Measurements from ENCODE around the gene NT5M.

Gene NT5M

DNA sequence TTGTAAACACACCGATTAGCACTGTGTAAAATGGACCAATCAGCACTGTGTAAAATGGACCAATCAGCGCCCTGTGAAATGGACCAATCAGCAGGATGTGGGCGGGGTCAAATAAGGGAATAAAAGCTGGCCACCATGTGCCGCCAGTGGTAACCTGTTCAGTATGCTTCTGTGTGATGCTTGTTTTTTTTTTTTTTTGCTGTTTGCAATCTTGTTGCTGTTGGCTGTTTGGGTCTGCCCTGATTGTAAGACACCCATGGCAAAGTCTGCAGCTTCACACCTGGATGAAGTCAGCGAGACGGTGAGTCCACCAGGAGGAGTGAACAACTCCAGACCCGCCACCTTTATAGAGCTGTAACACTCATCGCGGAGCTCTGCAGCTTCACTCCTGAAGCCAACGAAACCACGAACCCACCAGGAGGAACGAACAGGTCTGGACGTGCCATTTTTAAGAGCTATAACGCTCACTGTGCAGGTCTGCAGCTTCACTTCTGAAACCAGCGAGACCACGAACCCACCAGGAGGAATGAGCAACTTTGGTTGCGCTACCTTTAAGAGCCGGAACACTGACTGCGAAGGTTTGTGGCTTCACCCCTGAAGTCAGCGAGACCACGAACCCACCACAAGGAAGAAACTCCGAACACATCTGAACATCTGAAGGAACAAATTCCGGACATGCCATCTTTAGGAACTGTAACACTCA lies 88.6 kb downstream of the NT5M start:
- TF ChIP-seq, protein P1, sequence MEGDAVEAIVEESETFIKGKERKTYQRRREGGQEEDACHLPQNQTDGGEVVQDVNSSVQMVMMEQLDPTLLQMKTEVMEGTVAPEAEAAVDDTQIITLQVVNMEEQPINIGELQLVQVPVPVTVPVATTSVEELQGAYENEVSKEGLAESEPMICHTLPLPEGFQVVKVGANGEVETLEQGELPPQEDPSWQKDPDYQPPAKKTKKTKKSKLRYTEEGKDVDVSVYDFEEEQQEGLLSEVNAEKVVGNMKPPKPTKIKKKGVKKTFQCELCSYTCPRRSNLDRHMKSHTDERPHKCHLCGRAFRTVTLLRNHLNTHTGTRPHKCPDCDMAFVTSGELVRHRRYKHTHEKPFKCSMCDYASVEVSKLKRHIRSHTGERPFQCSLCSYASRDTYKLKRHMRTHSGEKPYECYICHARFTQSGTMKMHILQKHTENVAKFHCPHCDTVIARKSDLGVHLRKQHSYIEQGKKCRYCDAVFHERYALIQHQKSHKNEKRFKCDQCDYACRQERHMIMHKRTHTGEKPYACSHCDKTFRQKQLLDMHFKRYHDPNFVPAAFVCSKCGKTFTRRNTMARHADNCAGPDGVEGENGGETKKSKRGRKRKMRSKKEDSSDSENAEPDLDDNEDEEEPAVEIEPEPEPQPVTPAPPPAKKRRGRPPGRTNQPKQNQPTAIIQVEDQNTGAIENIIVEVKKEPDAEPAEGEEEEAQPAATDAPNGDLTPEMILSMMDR (conservative IDR thresholded peaks at IDR 0.05) = no peak
- no peak overlapping the region for H3K27ac ChIP-seq

DNA sequence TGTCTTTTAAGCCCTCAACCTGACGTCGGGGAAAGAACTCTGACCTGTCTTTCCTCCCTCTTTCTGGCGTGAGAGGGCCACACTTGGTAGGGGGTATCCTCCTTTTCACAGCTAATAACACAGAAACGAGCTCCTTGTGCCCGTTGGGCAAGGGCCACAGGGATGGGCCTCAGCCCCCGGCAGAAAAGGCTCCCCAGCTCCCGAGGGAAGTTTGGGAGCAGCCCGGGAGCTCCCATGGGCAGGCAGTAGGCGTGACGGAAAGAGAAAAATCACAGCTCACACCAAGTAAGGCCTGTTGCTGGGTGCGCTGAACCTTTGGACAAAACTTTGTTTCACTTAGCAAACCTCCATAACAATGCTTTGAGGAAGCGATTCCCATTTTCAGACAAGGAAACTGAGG lies 90.8 kb downstream of the NT5M start:
- H3K27ac ChIP-seq = no peak overlapping the region
- TF ChIP-seq, protein P1 (conservative IDR thresholded peaks at IDR 0.05) = no peak

DNA sequence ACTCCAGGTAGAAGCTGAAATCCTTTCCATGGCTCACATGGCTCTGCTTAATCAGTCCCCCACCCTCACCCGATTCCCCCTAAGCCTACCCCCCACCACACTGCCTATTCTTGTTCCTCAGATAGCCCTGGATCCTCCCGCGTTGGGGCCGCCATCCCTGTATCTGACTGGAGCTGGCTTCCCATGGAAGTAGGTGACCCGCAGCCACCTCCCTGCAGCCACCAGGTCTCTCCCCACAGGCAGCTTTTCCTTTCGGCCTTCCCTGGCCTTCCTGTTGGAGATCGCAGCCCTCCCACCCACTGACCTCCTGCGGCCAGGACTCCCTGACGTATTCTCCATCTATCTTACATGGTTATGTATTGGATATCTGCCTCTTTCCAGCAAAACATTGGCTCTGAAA lies 91.3 kb downstream of the NT5M start:
- TF ChIP-seq, protein P1 (conservative IDR thresholded peaks at IDR 0.05) = no peak
- no peak overlapping the region for H3K27ac ChIP-seq

DNA sequence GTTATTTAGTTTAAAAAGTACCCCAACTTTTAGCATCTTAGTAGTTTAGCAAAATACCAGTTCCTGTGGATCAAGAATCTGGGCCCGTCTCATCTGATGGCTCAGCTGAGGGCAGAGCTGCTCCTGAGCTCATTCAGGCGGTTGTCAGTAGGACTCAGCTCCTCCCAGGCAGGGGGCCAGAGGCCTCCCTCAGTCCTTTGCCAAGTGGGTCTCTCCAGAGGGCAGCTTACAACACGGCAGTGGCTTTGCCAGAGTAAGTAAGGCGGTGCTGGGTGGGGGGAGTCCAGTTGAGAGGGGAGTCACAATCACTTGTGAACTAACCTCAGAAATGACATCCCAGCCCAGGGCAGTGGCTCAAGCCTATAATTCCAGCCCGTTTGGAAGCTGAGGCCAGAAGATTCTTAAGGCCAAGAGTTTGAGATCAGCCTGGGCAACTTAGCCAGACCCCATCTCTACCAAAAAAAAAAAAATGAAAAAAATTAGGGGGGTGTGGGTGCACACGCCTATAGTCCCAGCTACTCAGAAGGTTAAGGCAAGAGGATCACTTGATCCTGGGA lies 92.2 kb downstream of the NT5M start:
- H3K27ac ChIP-seq = no peak overlapping the region
- TF ChIP-seq, protein P1 (conservative IDR thresholded peaks at IDR 0.05) = no peak

DNA sequence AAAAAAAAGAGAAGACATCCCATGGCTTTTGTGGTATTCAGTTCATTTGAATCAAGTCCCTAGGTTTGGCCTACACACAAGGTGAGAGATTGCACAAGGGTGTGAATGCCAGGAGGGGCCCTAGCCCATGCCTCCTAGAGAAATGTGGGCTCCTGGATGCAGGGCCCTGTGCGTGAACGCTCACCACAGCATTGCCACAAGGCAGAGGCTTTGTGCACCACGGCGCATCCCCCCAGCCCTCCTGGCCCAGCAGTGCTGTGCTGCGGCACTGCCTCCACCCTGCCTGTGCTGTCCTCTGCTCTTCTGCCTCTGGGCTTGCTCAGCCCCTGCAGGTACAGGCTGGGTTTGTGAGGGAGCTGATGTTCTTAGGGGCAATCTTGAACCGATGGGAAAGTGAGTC lies 92.7 kb downstream of the NT5M start:
- no peak overlapping the region for H3K27ac ChIP-seq
- TF ChIP-seq, protein P1 (conservative IDR thresholded peaks at IDR 0.05) = no peak

All from VCaP (cell line).